Measurements from ENCODE around the gene WSCD2.

Gene WSCD2

GRCh38 chr12:108148521-108149074 lies 19.5 kb downstream of the WSCD2 start:
- DNase-seq = no peak
- in situ Hi-C loops (cut with MboI; ENCODE audit: low pct_unique_long_range_greater_than_20kb, low sequenced_read_pairs) = no loop called here

GRCh38 chr12:108150436-108150835 lies 21.3 kb downstream of the WSCD2 start:
- no peak for DNase-seq
- in situ Hi-C loops (cut with MboI; ENCODE audit: low pct_unique_long_range_greater_than_20kb, low sequenced_read_pairs) = no loop called here

- in situ Hi-C loops (cut with MboI; ENCODE audit: low pct_unique_long_range_greater_than_20kb, low sequenced_read_pairs) = no loop called here
- no peak for DNase-seq
These were observed 22.6 kb downstream of the WSCD2 start for GRCh38 chr12:108151533-108152169.

GRCh38 chr12:108152170-108152538 lies 23.1 kb downstream of the WSCD2 start:
- no peak for DNase-seq
- in situ Hi-C loops (cut with MboI; ENCODE audit: low pct_unique_long_range_greater_than_20kb, low sequenced_read_pairs) = no loop called here

- no peak for DNase-seq
- in situ Hi-C loops (cut with MboI; ENCODE audit: low pct_unique_long_range_greater_than_20kb, low sequenced_read_pairs) = no loop called here
These were observed 27.6 kb downstream of the WSCD2 start for GRCh38 chr12:108156717-108157116.

- DNase-seq = no peak
- in situ Hi-C loops (cut with MboI; ENCODE audit: low pct_unique_long_range_greater_than_20kb, low sequenced_read_pairs) = no loop called here
These were observed 28.9 kb downstream of the WSCD2 start for GRCh38 chr12:108157870-108158459.

GRCh38 chr12:108162207-108162606 lies 33.1 kb downstream of the WSCD2 start:
- in situ Hi-C loops (cut with MboI; ENCODE audit: low pct_unique_long_range_greater_than_20kb, low sequenced_read_pairs) = no loop called here
- no peak for DNase-seq

- DNase-seq = no peak
- in situ Hi-C loops (cut with MboI; ENCODE audit: low pct_unique_long_range_greater_than_20kb, low sequenced_read_pairs) = no loop called here
These were observed 37.4 kb downstream of the WSCD2 start for GRCh38 chr12:108166505-108166904.

- in situ Hi-C loops (cut with MboI; ENCODE audit: low pct_unique_long_range_greater_than_20kb, low sequenced_read_pairs) = no loop called here
- no peak for DNase-seq
These were observed 38.9 kb downstream of the WSCD2 start for GRCh38 chr12:108167974-108168373.

GRCh38 chr12:108169708-108170107 lies 40.6 kb downstream of the WSCD2 start:
- no peak for DNase-seq
- in situ Hi-C loops (cut with MboI; ENCODE audit: low pct_unique_long_range_greater_than_20kb, low sequenced_read_pairs) = no loop called here

- in situ Hi-C loops (cut with MboI; ENCODE audit: low pct_unique_long_range_greater_than_20kb, low sequenced_read_pairs) = no loop called here
- no peak for DNase-seq
These were observed 41.1 kb downstream of the WSCD2 start for GRCh38 chr12:108170164-108170563.

GRCh38 chr12:108172033-108172432 lies 42.9 kb downstream of the WSCD2 start:
- DNase-seq = no peak
- in situ Hi-C loops (cut with MboI; ENCODE audit: low pct_unique_long_range_greater_than_20kb, low sequenced_read_pairs) = no loop called here

- in situ Hi-C loops (cut with MboI; ENCODE audit: low pct_unique_long_range_greater_than_20kb, low sequenced_read_pairs) = no loop called here
- no peak for DNase-seq
These were observed 44.1 kb downstream of the WSCD2 start for GRCh38 chr12:108173160-108173559.

- no peak for DNase-seq
- in situ Hi-C loops (cut with MboI; ENCODE audit: low pct_unique_long_range_greater_than_20kb, low sequenced_read_pairs) = no loop called here
These were observed 44.8 kb downstream of the WSCD2 start for GRCh38 chr12:108173892-108174291.

- no peak for DNase-seq
- in situ Hi-C loops (cut with MboI; ENCODE audit: low pct_unique_long_range_greater_than_20kb, low sequenced_read_pairs) = no loop called here
These were observed 45.6 kb downstream of the WSCD2 start for GRCh38 chr12:108174641-108175040.

GRCh38 chr12:108175310-108175709 lies 46.2 kb downstream of the WSCD2 start:
- in situ Hi-C loops (cut with MboI; ENCODE audit: low pct_unique_long_range_greater_than_20kb, low sequenced_read_pairs) = no loop called here
- DNase-seq = no peak

- in situ Hi-C loops (cut with MboI; ENCODE audit: low pct_unique_long_range_greater_than_20kb, low sequenced_read_pairs) = no loop called here
- no peak for DNase-seq
These were observed 47.2 kb downstream of the WSCD2 start for GRCh38 chr12:108176292-108176691.

- no peak for DNase-seq
- in situ Hi-C loops (cut with MboI; ENCODE audit: low pct_unique_long_range_greater_than_20kb, low sequenced_read_pairs) = no loop called here
These were observed 48.0 kb downstream of the WSCD2 start for GRCh38 chr12:108177131-108177530.

- in situ Hi-C loops (cut with MboI; ENCODE audit: low pct_unique_long_range_greater_than_20kb, low sequenced_read_pairs) = no loop called here
- DNase-seq = no peak
These were observed 50.2 kb downstream of the WSCD2 start for GRCh38 chr12:108179305-108179704.

- DNase-seq = no peak
- in situ Hi-C loops (cut with MboI; ENCODE audit: low pct_unique_long_range_greater_than_20kb, low sequenced_read_pairs) = no loop called here
These were observed 51.4 kb downstream of the WSCD2 start for GRCh38 chr12:108180255-108181094.

All from KBM-7 (cell line).